SIG-M5 treated with dmso at 0.1 percent for 504 hours (cell line): Measurements from ENCODE around the gene ISG15.
"Not testable (repeated sequence)": the region's sequence is repeated elsewhere in the genome, so short reads cannot be mapped to it uniquely, and the experiment has no call there.

Experiments used
- DNase-seq: peaks from one replicate; lab custom pipeline; 2025; ENCODE audit not compliant: unreplicated experiment; lab: John Stamatoyannopoulos, UW

Gene ISG15

GRCh38 chr1:994546-994945 is 18.8 kb upstream of the ISG15 start:
- not testable (repeated sequence) for DNase-seq

DNA sequence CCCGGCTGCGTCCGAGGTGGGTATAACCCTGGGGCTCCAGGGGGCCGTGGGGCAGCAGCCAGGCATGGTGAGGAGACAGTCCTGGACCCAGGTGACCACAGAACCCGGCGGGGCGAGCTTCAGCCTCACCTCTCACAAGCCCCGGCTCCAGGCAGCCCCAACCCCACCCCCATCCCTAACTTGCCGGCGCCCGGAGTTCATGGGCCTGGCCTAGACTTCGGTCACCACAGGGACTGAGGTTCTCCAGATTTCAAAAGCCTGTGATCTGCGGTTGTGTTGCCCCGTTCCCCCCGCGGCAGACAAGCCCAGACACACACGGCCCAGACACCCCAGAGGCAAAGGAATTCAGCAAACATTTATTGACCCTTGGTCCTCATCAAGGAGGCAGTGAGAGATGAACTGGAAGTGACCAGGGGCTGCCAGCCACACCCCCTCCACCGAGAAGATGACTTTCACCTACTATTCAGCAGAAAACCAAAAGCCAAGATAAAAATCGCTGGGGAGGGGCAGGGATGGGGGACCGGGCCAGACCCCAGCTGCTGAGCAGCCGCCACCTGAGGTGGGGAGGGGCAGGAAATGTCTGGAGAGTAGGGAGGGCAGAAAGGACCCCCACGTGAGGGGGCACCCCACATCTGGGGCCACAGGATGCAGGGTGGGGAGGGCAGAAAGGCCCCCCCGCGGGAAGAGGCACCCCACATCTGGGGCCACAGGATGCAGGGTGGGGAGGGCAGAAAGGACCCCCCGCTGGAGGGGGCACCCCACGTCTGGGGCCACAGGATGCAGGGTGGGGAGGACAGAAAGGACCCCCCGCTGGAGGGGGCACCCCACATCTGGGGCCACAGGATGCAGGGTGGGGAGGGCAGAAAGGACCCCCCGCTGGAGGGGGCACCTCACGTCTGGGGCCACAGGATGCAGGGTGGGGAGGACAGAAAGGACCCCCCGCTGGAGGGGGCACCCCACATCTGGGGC is 17.3 kb upstream of the ISG15 start:
- no peak for DNase-seq

- DNase-seq, result no peak
These were observed 16.2 kb upstream of the ISG15 start for GRCh38 chr1:996851-997712.

GRCh38 chr1:997713-997992 is 15.6 kb upstream of the ISG15 start:
- no peak for DNase-seq

- DNase-seq, result no peak
These were observed 15.1 kb upstream of the ISG15 start for GRCh38 chr1:997993-998744.

GRCh38 chr1:998745-998994 is 14.6 kb upstream of the ISG15 start:
- DNase-seq, result no peak

- no peak for DNase-seq
These were observed 14.1 kb upstream of the ISG15 start for GRCh38 chr1:998995-999724.

DNA sequence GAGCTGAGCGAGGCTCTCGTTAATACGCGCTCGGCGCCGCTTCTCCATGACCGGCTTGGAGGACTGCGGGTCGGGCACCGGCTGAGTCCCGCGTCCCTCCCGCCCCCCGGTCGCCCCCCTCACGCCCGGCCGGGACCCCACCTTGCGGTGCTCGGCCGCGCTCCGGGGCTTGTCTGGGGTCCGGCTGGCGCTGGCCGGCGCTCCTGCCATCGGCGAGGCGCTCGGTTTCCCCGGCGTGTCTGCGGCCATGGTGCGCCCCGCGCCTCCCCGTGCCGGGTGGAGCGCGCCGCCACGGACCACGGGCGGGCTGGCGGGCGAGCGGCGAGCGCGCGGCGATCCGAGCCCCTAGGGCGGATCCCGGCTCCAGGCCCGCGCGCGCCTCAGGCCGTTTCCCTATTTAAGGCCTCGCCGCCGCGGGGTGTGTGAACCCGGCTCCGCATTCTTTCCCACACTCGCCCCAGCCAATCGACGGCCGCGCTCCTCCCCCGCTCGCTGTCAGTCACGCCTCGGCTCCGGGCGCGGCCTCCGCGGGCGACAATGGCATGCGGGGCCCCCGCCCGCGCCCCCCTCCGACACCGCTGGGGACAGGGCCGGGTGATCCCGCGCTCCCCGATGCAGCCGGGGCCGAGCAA is 13.5 kb upstream of the ISG15 start, which contains the start of gene HES4:
Gene HES4 (minus strand): TSS at position 373 of the 632 bp plus-strand sequence. CDS start 124 bp downstream, at position 249.
- peak; percentile 83 for DNase-seq

GRCh38 chr1:1000357-1001056 is 12.8 kb upstream of the ISG15 start:
- DNase-seq, result peak; percentile 30

- no peak for DNase-seq
These were observed 12.1 kb upstream of the ISG15 start for GRCh38 chr1:1001057-1001783.

DNA sequence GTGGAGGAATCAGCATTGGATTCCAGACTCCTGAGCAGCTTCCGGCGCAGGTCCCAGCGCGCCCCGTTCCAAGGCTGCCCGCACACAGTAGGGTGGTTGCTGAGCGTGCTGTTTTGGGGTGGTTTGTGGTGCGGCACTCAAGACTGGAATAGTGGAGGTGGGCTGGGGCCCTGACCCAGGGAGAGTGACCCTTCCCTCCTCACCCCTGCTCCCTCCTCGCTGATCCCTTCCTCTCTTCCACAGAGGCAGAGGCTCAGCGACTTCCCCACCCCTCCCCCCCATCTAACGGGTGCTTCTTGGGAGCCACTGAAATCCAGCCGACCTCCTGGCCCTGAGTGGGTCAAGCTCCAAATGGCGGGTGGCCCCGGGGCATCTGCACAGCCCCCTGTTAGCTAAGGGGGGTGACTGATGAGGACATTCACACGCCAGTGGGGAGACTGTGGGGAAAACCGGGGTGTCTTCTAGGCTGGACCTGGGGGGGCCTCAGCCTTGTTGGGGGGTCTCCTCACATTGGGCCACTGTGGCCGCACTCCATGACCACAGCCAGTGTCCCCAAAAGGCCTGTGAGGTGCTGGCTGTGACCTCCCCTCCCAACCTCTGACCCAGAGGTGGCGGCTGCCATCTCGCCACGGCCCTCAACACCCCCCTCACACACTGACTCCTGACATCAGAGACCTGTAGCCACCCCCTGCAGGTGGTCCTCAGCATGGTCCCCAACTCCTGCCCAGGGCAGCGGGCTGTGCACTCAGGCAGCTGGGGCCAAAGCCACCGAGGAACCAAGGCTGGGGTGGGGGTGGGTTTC is 9.5 kb upstream of the ISG15 start:
- no peak for DNase-seq

DNA sequence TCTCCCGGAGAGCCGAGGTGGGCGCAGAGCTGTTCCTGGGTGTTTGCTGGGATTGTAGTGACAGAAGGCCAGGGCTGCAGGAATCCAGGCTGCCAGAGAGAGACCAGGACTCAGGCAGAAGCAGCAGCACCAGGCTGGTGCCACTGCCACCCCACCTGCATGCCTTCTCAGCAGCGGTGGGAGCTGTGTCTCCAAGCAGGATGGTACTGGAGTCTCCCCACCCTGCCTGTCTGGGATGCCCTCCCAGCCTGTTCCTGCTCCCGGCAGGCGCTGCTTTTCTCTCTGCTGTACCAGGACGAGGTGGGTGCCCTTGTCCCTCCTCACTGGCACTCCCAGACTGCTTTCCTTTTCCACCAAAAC is 8.9 kb upstream of the ISG15 start:
- DNase-seq, result no peak

GRCh38 chr1:1004780-1005697 is 8.3 kb upstream of the ISG15 start:
- no peak for DNase-seq

- no peak for DNase-seq
These were observed 7.5 kb upstream of the ISG15 start for GRCh38 chr1:1005774-1006304.

GRCh38 chr1:1006305-1007159 is 6.8 kb upstream of the ISG15 start:
- DNase-seq, result no peak

GRCh38 chr1:1010131-1010530 is 3.2 kb upstream of the ISG15 start:
- not testable (repeated sequence) for DNase-seq
